ENCODE data around the gene PIK3R1. TPM values are rescaled to one million over a fixed set of nuclear protein-coding genes. Genes with fewer than 3 reads are reported as not detected.

PIK3R1 gene
- total RNA-seq, 3 donors from 2014 or later = 66.7 to 197 (median 74.9) TPM

DNA sequence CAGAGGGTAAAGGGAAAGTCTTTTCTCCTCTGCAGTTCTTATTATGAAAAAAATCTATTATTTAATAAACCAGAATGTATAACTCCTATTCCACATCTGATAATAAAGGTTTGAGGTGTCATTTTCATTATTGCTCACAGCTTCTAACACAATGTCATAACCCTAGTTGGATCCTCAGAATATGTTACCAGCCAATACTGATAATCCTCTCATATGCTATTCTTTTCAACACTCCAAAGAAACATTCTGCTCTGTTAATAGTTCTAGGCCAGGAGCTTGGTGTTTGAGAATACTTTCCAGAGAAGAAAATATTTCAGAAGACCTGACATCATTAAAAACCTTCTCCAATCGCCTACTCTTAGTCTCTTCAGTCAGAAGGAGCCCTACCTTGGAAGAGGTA, 127.1 kb downstream of the PIK3R1 start:
- H3K4me1 ChIP-seq (ENCODE audit: low read depth) = no peaks in the 10 kb centered on the region
- no peak for DNase-seq

GRCh38 chr5:68343421-68343826, 127.9 kb downstream of the PIK3R1 start:
- intact Hi-C loops (cut with DNase I, micrococcal nuclease) = no loop called here
- no peak overlapping the region for H3K4me3 ChIP-seq
- H3K36me3 ChIP-seq (ENCODE audit: low read depth) = no peaks in the 10 kb centered on the region
- TF ChIP-seq CTCF (IDR thresholded peaks at IDR 0.05) = no peak
- H3K9me3 ChIP-seq = no peaks in the 10 kb centered on the region
- H3K4me1 ChIP-seq (ENCODE audit: low read depth) = no peaks in the 10 kb centered on the region
- ATAC-seq (peak; percentile 78), DNase-seq (no peak)

More for the DNA sequence above, 127.1 kb downstream of the PIK3R1 start:
- H3K36me3 ChIP-seq (ENCODE audit: low read depth) = no peaks in the 10 kb centered on the region
- H3K9me3 ChIP-seq = no peaks in the 10 kb centered on the region
- no peak overlapping the region for H3K4me3 ChIP-seq
- no peak for TF ChIP-seq CTCF (IDR thresholded peaks at IDR 0.05)
- intact Hi-C loops (cut with DNase I, micrococcal nuclease) = no loop called here
- ATAC-seq = no peak

DNA sequence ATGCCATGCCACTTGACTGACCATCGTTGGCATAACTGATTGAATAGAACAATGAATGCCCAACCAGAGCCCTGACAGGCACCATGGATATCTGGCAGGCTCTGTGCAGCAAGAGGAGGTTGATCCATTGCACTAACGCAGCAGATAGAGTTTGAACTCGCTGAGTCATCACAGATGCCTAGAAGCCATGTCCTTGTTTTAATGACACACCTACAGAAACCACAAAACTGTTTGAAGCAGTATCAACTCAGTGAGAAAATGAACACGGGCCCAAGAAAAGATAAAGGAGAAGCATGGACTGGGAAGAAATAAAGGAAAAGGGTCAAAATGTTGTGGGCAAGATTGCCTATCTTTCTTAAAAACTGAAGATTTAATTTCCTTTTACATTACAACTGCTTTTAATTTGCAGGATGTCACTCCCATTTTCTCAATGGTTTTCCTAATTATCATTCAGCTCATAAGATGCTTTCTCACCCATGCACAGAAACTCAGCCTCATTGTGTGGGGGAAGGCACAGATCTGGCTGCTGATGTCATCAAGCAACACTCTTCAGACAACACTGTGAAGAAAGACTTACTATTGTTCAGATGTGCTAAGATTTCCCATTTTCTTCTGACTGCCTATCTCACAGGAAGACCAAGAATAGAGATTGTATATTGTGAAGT, 129.0 kb downstream of the PIK3R1 start:
- H3K9me3 ChIP-seq = no peaks in the 10 kb centered on the region
- no peaks in the 10 kb centered on the region for H3K4me1 ChIP-seq (ENCODE audit: low read depth)
- no peaks in the 10 kb centered on the region for H3K36me3 ChIP-seq (ENCODE audit: low read depth)
- intact Hi-C loops (cut with DNase I, micrococcal nuclease) = no loop called here
- TF ChIP-seq CTCF (IDR thresholded peaks at IDR 0.05) = no peak
- no peak overlapping the region for H3K4me3 ChIP-seq
- ATAC-seq (peak; percentile 80), DNase-seq (no peak)

DNA sequence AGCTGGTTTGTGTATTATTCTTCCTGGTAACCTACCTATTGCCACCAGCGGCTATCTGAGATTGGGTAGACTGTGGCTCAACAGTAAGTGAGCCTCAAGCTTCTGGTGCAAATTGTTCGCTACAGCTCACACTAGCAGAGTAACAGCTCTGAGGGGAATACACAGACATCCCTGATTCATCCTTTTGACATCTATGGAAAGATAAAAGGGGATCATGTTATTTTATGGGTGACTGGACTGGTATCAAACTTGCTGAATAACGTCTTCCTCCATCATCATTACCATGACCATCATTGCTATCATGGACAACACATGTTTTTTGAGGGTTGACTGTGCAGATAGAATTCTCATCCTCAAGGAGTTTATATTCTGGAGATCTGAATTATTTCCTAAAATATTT, 129.6 kb downstream of the PIK3R1 start:
- ATAC-seq (no peak), DNase-seq (no peak)
- Histone ChIP-seq H3K4me1 (ENCODE audit: low read depth) (no peaks in the 10 kb centered on the region), H3K36me3 (ENCODE audit: low read depth) (no peaks in the 10 kb centered on the region), H3K9me3 (no peaks in the 10 kb centered on the region), H3K4me3 (no peak overlapping the region)
- no peak for TF ChIP-seq CTCF (IDR thresholded peaks at IDR 0.05)
- intact Hi-C loops (cut with DNase I, micrococcal nuclease) = no loop called here

DNA sequence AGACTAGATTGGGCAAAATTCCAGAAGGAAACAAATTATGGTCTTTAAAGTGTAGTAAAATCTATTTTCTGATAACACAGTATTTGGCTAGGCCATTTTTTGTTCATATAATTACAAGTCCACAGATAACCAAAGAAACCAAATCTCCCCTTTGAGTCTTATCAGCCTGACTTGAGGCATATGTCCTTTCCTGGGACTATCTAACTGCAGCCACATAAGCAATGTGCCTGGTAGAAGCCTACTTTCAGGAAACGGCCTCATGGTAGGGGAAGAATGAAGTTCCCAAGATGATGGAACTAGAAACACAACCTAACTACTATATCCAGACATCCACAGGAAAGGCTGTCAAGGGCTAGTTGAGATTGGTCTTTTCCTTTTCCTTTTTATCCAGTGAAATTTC, 130.0 kb downstream of the PIK3R1 start:
- ATAC-seq = no peak
- intact Hi-C loops (cut with DNase I, micrococcal nuclease) = no loop called here
- H3K36me3 ChIP-seq (ENCODE audit: low read depth) = no peaks in the 10 kb centered on the region
- no peak for DNase-seq
- TF ChIP-seq CTCF (IDR thresholded peaks at IDR 0.05) = no peak
- H3K9me3 ChIP-seq = no peaks in the 10 kb centered on the region
- no peaks in the 10 kb centered on the region for H3K4me1 ChIP-seq (ENCODE audit: low read depth)
- no peak overlapping the region for H3K4me3 ChIP-seq

DNA sequence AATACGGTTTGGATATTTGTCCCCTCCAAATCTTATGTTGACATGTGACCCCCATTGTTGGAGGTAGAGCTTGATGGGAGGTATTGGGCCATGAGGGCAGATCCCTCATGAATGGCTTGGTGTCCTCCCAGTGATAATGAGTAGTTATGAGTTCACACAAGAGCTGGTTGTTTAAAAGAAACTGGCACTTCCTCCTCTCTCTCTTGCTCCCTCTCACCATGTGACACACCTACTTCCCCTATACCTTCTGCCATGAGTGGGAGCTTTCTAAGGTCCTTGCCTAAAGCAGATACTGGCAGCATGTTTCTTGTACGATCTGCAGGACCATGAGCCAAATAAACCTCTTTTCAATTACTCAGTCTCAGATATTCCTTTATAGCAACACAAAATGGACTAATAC, 132.0 kb downstream of the PIK3R1 start:
- TF ChIP-seq CTCF (IDR thresholded peaks at IDR 0.05) = no peak
- ATAC-seq = peak; percentile 36
- intact Hi-C loops (cut with DNase I, micrococcal nuclease) = no loop called here

More for the DNA sequence above, 132.0 kb downstream of the PIK3R1 start:
- Histone ChIP-seq H3K9me3 (no peaks in the 10 kb centered on the region), H3K36me3 (ENCODE audit: low read depth) (no peaks in the 10 kb centered on the region), H3K4me3 (no peak overlapping the region), H3K4me1 (ENCODE audit: low read depth) (no peaks in the 10 kb centered on the region)
- no peak for DNase-seq
